ENCODE data around the gene TSPAN11. TPM values are rescaled to one million over a fixed set of nuclear protein-coding genes. Genes with fewer than 3 reads are reported as not detected.

TSPAN11 gene
- total RNA-seq, 1 donor from 2014 or later: 2.5 TPM

DNA sequence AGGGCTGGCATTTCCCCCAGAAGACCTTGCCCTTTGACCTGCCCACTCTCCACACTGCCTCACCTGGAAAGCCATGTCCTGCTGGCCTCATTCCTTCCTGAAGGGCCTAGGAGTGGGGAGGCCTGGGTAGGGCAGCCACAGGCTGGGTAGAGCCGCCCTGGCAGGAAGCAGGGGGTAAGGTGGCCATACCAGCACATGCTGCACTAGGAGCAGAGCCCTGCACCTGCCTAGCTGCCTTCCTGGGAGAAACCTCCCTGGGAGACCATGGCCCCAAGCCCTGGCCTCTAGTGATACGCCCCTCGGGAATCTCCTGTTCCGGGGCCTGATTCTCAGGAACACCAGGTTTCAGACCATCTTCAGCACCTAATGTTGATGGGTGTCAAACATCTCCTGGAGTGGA is 65.8 kb downstream of the TSPAN11 start:
- no peak overlapping the region for H3K27ac ChIP-seq
- H3K36me3 ChIP-seq: no peaks in the 10 kb centered on the region
- DNase-seq (ENCODE audit: extremely low spot score in 2 of 2): no peak
- TF ChIP-seq POLR2A (IDR thresholded peaks at IDR 0.05) (no peak), CTCF (IDR thresholded peaks at IDR 0.05) (no peak), POLR2AphosphoS5 (IDR thresholded peaks at IDR 0.05; ENCODE audit: insufficient read depth in 1 of 2, low read depth in 1 of 2) (no peak)
- H3K9me3 ChIP-seq: no peaks in the 10 kb centered on the region
- no peak overlapping the region for H3K4me3 ChIP-seq
- intact Hi-C loops (cut with DNase I): no loop called here
- no peaks in the 10 kb centered on the region for H3K4me1 ChIP-seq
- no peaks in the 10 kb centered on the region for H3K27me3 ChIP-seq

GRCh38 chr12:30993766-30994165 is 67.2 kb downstream of the TSPAN11 start:
- H3K36me3 ChIP-seq: no peaks in the 10 kb centered on the region
- no peak for TF ChIP-seq POLR2AphosphoS5 (IDR thresholded peaks at IDR 0.05; ENCODE audit: insufficient read depth in 1 of 2, low read depth in 1 of 2)
- TF ChIP-seq POLR2A (IDR thresholded peaks at IDR 0.05): no peak
- no peak for TF ChIP-seq CTCF (IDR thresholded peaks at IDR 0.05)

GRCh38 chr12:30994274-30994673 is 67.7 kb downstream of the TSPAN11 start:
- intact Hi-C loops (cut with DNase I): no loop called here
- Histone ChIP-seq H3K27ac (no peak overlapping the region), H3K4me1 (no peaks in the 10 kb centered on the region), H3K4me3 (no peak overlapping the region), H3K9me3 (no peaks in the 10 kb centered on the region), H3K36me3 (no peaks in the 10 kb centered on the region), H3K27me3 (no peaks in the 10 kb centered on the region)
- no peak for DNase-seq (ENCODE audit: extremely low spot score in 2 of 2)
- TF ChIP-seq CTCF (IDR thresholded peaks at IDR 0.05) (no peak), POLR2AphosphoS5 (IDR thresholded peaks at IDR 0.05; ENCODE audit: insufficient read depth in 1 of 2, low read depth in 1 of 2) (no peak), POLR2A (IDR thresholded peaks at IDR 0.05) (no peak)

More at GRCh38 chr12:30993766-30994165, 67.2 kb downstream of the TSPAN11 start:
- H3K9me3 ChIP-seq: no peaks in the 10 kb centered on the region
- H3K27me3 ChIP-seq: no peaks in the 10 kb centered on the region
- H3K27ac ChIP-seq: no peak overlapping the region
- no peaks in the 10 kb centered on the region for H3K4me1 ChIP-seq
- no peak for DNase-seq (ENCODE audit: extremely low spot score in 2 of 2)
- intact Hi-C loops (cut with DNase I): no loop called here
- H3K4me3 ChIP-seq: no peak overlapping the region

DNA sequence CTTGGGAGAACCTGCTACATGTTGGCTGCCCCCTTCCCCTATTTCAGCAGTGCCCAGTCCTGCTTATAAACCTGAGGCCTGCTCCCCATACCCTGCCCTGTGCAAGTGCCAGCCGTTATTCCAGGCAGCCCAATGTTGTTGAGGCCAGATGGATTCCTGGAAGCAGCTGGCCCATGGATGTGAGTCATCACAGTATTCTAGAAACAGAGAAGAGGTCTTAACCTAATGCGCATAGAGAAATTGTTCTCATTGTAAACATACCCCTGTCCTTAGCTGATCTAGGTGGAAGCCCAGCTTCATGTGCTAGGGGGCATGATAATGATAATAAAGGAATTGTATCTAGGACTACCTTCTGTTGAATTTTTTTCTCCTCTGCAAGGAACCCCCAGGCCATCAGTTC is 69.7 kb downstream of the TSPAN11 start:
- Histone ChIP-seq H3K36me3 (no peaks in the 10 kb centered on the region), H3K4me3 (no peak overlapping the region), H3K9me3 (no peaks in the 10 kb centered on the region), H3K4me1 (no peaks in the 10 kb centered on the region), H3K27ac (no peak overlapping the region), H3K27me3 (no peaks in the 10 kb centered on the region)
- no peak for DNase-seq (ENCODE audit: extremely low spot score in 2 of 2)
- TF ChIP-seq POLR2AphosphoS5 (IDR thresholded peaks at IDR 0.05; ENCODE audit: insufficient read depth in 1 of 2, low read depth in 1 of 2): no peak
- TF ChIP-seq CTCF (IDR thresholded peaks at IDR 0.05): no peak
- TF ChIP-seq POLR2A (IDR thresholded peaks at IDR 0.05): no peak
- intact Hi-C loops (cut with DNase I): no loop called here

DNA sequence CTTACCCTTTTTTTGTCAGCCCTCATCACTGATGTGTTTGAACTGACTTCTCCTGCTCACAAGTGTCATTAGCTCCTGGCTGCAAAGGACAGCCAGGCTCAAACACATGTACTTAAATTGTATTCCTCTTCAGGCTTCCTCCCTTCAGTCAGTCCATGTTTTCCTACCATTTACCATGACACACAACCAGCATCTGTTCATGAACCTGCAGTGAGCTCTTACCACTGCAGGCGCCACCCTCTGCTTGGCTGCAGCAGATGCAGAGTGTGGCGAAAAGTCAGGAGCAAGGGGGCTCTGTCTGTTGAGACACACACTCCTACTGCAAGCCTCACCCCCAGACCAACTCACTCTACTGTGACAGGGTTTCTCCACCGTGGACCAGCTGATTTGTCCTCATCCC is 70.2 kb downstream of the TSPAN11 start:
- Histone ChIP-seq H3K4me3 (no peak overlapping the region), H3K27ac (no peak overlapping the region)
- intact Hi-C loops (cut with DNase I): no loop called here

More for the DNA sequence above, 70.2 kb downstream of the TSPAN11 start:
- no peak for DNase-seq (ENCODE audit: extremely low spot score in 2 of 2)
- H3K27me3 ChIP-seq: no peaks in the 10 kb centered on the region
- TF ChIP-seq POLR2A (IDR thresholded peaks at IDR 0.05): no peak
- TF ChIP-seq CTCF (IDR thresholded peaks at IDR 0.05): no peak
- TF ChIP-seq POLR2AphosphoS5 (IDR thresholded peaks at IDR 0.05; ENCODE audit: insufficient read depth in 1 of 2, low read depth in 1 of 2): no peak
- no peaks in the 10 kb centered on the region for H3K4me1 ChIP-seq
- H3K36me3 ChIP-seq: no peaks in the 10 kb centered on the region
- H3K9me3 ChIP-seq: no peaks in the 10 kb centered on the region
